GM12892 (cell line): ENCODE measurements around the gene LMBRD2.

Experiments
- POLR2A ChIP-seq: IDR thresholded peaks from 2 replicates; pipeline ENCODE4 v1.6.1; 2011; ENCODE audit warnings: low read depth, low read length, control low read depth
- POLR2AphosphoS5 ChIP-seq: IDR thresholded peaks from 2 replicates; pipeline ENCODE4 v1.6.1; 2011; ENCODE audit warnings: low read depth, low read length, control low read depth

GRCh38 chr5:36111238-36111637 lies 40.4 kb downstream of the LMBRD2 start:
- TF ChIP-seq POLR2AphosphoS5 (no peak), POLR2A (no peak)
